Activated CD8-positive, alpha-beta T cell treated with anti-CD3 and anti-CD28 coated beads for 36 hours (primary cell): ENCODE data around the gene STX2. TPM values are rescaled to one million over a fixed set of nuclear protein-coding genes. Genes with fewer than 3 reads are reported as not detected.
A peak's percentile ranks its signal among the peaks of the same experiment; 100 is the strongest.

Source experiments
- ATAC-seq: fragments of 200-7000 bp; cut with Tn5 transposase; one replicate; pipeline ENCODE4 v1.10.0; 2021; ENCODE audit warnings: mild to moderate bottlenecking, moderate library complexity
- CTCF ChIA-PET: fragments of 350-600 bp; sonication (Branson Sonifier 250); formaldehyde crosslinking; loops from one replicate; lab custom pipeline; 2021; ENCODE audit warnings: antibody characterized with exemption; lab: Charles Lee
- POLR2A ChIA-PET: fragments of 350-600 bp; sonication (Branson Sonifier 250); formaldehyde crosslinking; loops from one replicate; lab custom pipeline; 2021; ENCODE audit warnings: antibody characterized with exemption; lab: Charles Lee
- DNase-seq: peaks from one replicate; pipeline ENCODE4 v3.0.0-alpha.2; 2020
- H3K27ac Mint-ChIP-seq: one replicate; pipeline ENCODE4 v1.8.0; 2021; ENCODE audit warnings: mild to moderate bottlenecking, mixed read lengths
- H3K27me3 Mint-ChIP-seq: one replicate; pipeline ENCODE4 v1.8.0; 2021; ENCODE audit warnings: mixed read lengths
- H3K36me3 Mint-ChIP-seq: one replicate; pipeline ENCODE4 v1.8.0; 2021; ENCODE audit warnings: low read depth, mixed read lengths
- H3K4me1 Mint-ChIP-seq: one replicate; pipeline ENCODE4 v1.8.0; 2021; ENCODE audit warnings: low read depth, mixed read lengths
- H3K4me3 Mint-ChIP-seq: one replicate; pipeline ENCODE4 v1.8.0; 2021; ENCODE audit warnings: mild to moderate bottlenecking, moderate library complexity, mixed read lengths
- H3K9me3 Mint-ChIP-seq: one replicate; pipeline ENCODE4 v1.8.0; 2021; ENCODE audit warnings: mixed read lengths
- CTCF ChIP-seq: fragments of 200-600 bp; IDR thresholded peaks from one replicate; pipeline ENCODE4 v1.8.0; 2022; ENCODE audit warnings: antibody characterized with exemption, mild to moderate bottlenecking
- intact Hi-C: fragments of 100-400 bp; cut with micrococcal nuclease; formaldehyde crosslinking; loops from one replicate; pipeline ENCODE4 v1.10.0; 2022
- total RNA-seq, 2 experiments: library from RNA; stranded (reverse); gene quantifications; one replicate each; pipeline ENCODE4 v1.2.3, GENCODE V29; 2021

Gene STX2
- total RNA-seq, 2 experiments from 2014 or later = 11.8 to 12.4 TPM

- POLR2A ChIA-PET = interaction anchor here (2.3 kb wide), 1 partner anchor 38 kb away, joined by 7 read pairs; no protein-coding TSS in a partner anchor
- TF ChIP-seq CTCF = no peak
- CTCF ChIA-PET = no interaction called here
- ATAC-seq (peak; percentile 35), DNase-seq (peak; percentile 19)
- Mint-ChIP-seq H3K27ac (no peak overlapping the region), H3K36me3 (no peaks in the 10 kb centered on the region), H3K27me3 (no peaks in the 10 kb centered on the region), H3K4me1 (peaks cover 32% of the 10 kb centered on the region), H3K4me3 (no peak overlapping the region), H3K9me3 (no peaks in the 10 kb centered on the region)
- intact Hi-C loops = no loop called here
Measured at GRCh38 chr12:130832561-130833209, 6.4 kb downstream of the STX2 start.

GRCh38 chr12:130831876-130832405 lies 7.1 kb downstream of the STX2 start:
- ChIA-PET CTCF (interaction anchor here (1.3 to 1.5 kb wide), 2 partner anchors 12 to 84 kb away, joined by 3 to 6 read pairs; no protein-coding TSS in a partner anchor), POLR2A (interaction anchor here (2.3 kb wide), 1 partner anchor 39 kb away, joined by 7 read pairs; no protein-coding TSS in a partner anchor)
- no peak for DNase-seq
- H3K4me3 Mint-ChIP-seq = no peak overlapping the region
- no peak overlapping the region for H3K27ac Mint-ChIP-seq
- no peak for TF ChIP-seq CTCF
- intact Hi-C loops = no loop called here
- peaks cover 37% of the 10 kb centered on the region for H3K4me1 Mint-ChIP-seq
- no peaks in the 10 kb centered on the region for H3K9me3 Mint-ChIP-seq
- H3K27me3 Mint-ChIP-seq = no peaks in the 10 kb centered on the region
- H3K36me3 Mint-ChIP-seq = peaks cover 3% of the 10 kb centered on the region
- no peak for ATAC-seq

GRCh38 chr12:130831246-130831645 lies 7.8 kb downstream of the STX2 start:
- ATAC-seq = no peak
- CTCF ChIA-PET = interaction anchor here (1.3 to 1.5 kb wide), 2 partner anchors 11 to 83 kb away, joined by 3 to 6 read pairs; no protein-coding TSS in a partner anchor
- Mint-ChIP-seq H3K27me3 (no peaks in the 10 kb centered on the region), H3K9me3 (no peaks in the 10 kb centered on the region), H3K36me3 (peaks cover 3% of the 10 kb centered on the region), H3K4me1 (peaks cover 34% of the 10 kb centered on the region), H3K4me3 (no peak overlapping the region), H3K27ac (no peak overlapping the region)
- intact Hi-C loops = no loop called here
- no peak for DNase-seq
- POLR2A ChIA-PET = interaction anchor here (2.3 kb wide), 1 partner anchor 40 kb away, joined by 7 read pairs; no protein-coding TSS in a partner anchor
- TF ChIP-seq CTCF = no peak

GRCh38 chr12:130830246-130830551 lies 8.9 kb downstream of the STX2 start:
- H3K27me3 Mint-ChIP-seq = no peaks in the 10 kb centered on the region
- DNase-seq (no peak), ATAC-seq (no peak)
- POLR2A ChIA-PET = interaction anchor here (1.1 kb wide), 1 partner anchor 10 kb away, joined by 3 read pairs; no protein-coding TSS in a partner anchor
- H3K36me3 Mint-ChIP-seq = peaks cover 7% of the 10 kb centered on the region
- no peak overlapping the region for H3K4me3 Mint-ChIP-seq
- intact Hi-C loops = no loop called here
- TF ChIP-seq CTCF = no peak
- no peak overlapping the region for H3K27ac Mint-ChIP-seq
- H3K9me3 Mint-ChIP-seq = no peaks in the 10 kb centered on the region
- CTCF ChIA-PET = no interaction called here
- H3K4me1 Mint-ChIP-seq = peaks cover 36% of the 10 kb centered on the region
